ENCODE measurements around the gene KRTAP10-1. TPM values are rescaled to one million over a fixed set of nuclear protein-coding genes. Genes with fewer than 3 reads are reported as not detected.
A peak's percentile ranks its signal among the peaks of the same experiment; 100 is the strongest.

Gene KRTAP10-1
- total and polyA plus RNA-seq, 2 of the 13 experiments (the other 11 are each of a cell fraction or from before 2014, with no cell fraction given): not detected

- in situ Hi-C loops (cut with HindIII; ENCODE audit: extremely low pct_ligation_motif_present, low pct_unique_long_range_greater_than_20kb) (no loop called here), intact Hi-C loops (cut with micrococcal nuclease; ENCODE audit: unreplicated experiment) (no loop called here)
- no peak for DNase-seq (ENCODE audit: low spot score)
- CTCF ChIA-PET (ENCODE audit: low intra/inter-chr PET ratio, low total read pairs): no interaction called here
- no peak overlapping the region for H3K27ac ChIP-seq (ENCODE audit: extremely low read length, insufficient read depth, low read length)
- H3K79me2 ChIP-seq (ENCODE audit: insufficient read depth, low read length): no peaks in the 10 kb centered on the region
- no peak overlapping the region for H2AFZ ChIP-seq (ENCODE audit: low read length)
- TF ChIP-seq, protein P1, sequence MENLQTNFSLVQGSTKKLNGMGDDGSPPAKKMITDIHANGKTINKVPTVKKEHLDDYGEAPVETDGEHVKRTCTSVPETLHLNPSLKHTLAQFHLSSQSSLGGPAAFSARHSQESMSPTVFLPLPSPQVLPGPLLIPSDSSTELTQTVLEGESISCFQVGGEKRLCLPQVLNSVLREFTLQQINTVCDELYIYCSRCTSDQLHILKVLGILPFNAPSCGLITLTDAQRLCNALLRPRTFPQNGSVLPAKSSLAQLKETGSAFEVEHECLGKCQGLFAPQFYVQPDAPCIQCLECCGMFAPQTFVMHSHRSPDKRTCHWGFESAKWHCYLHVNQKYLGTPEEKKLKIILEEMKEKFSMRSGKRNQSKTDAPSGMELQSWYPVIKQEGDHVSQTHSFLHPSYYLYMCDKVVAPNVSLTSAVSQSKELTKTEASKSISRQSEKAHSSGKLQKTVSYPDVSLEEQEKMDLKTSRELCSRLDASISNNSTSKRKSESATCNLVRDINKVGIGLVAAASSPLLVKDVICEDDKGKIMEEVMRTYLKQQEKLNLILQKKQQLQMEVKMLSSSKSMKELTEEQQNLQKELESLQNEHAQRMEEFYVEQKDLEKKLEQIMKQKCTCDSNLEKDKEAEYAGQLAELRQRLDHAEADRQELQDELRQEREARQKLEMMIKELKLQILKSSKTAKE (CRISPR knock-in tag; IDR thresholded peaks at IDR 0.05; ENCODE audit: borderline replicate concordance): no peak
- TF ChIP-seq FOXA1 (IDR thresholded peaks at IDR 0.05) (0 out of 2 replicates have a peak, but pooled peaks have one; percentile 16), FOXA1 (CRISPR knock-in tag; IDR thresholded peaks at IDR 0.05) (no peak), ZNF446 (CRISPR knock-in tag; IDR thresholded peaks at IDR 0.05) (no peak)
- H3K9me3 ChIP-seq (ENCODE audit: low read length): no peaks in the 10 kb centered on the region
- H3K9ac ChIP-seq (ENCODE audit: insufficient read depth, low read depth, low read length): no peak overlapping the region
- peaks cover 14% of the 10 kb centered on the region for H3K4me1 ChIP-seq (ENCODE audit: insufficient read depth, low read length)
- no peaks in the 10 kb centered on the region for H4K20me1 ChIP-seq (ENCODE audit: insufficient read depth, low read length)
- no peak overlapping the region for H3K4me2 ChIP-seq (ENCODE audit: low read depth, low read length)
- WGBS (ENCODE audit: low lambda C conversion rate): 28% methylated on average over 3 of the region's 7 CpGs
- H3K27me3 ChIP-seq (ENCODE audit: control insufficient read depth in 1 of 2, insufficient read depth in 2 of 2, low read length in 2 of 2): peaks cover 0 to 14% of the 10 kb centered on the region in 2 experiments; a peak in 2 of 5 replicates
- ATAC-seq: no peak
- no peak for FAIRE-seq
- POLR2A ChIA-PET: no interaction called here
- H3K36me3 ChIP-seq (replicated peaks in 1 of 2; ENCODE audit: control insufficient read depth in 1 of 2, insufficient read depth in 2 of 2, low read length in 2 of 2): no peaks in the 10 kb centered on the region
- BruUV-seq (replicated peaks): no TSS peak
- no peak overlapping the region for H3K4me3 ChIP-seq (replicated peaks in 1 of 3; ENCODE audit: insufficient read depth in 1 of 3, low read depth in 2 of 3, low read length in 3 of 3)
Measured at GRCh38 chr21:44530221-44530902, 9.6 kb downstream of the KRTAP10-1 start.

GRCh38 chr21:44529503-44530125, 10.4 kb downstream of the KRTAP10-1 start:
- H3K4me2 ChIP-seq (ENCODE audit: low read depth, low read length): no peak overlapping the region
- peaks cover 21% of the 10 kb centered on the region for H3K4me1 ChIP-seq (ENCODE audit: insufficient read depth, low read length)
- whole genome bisulfite sequencing (ENCODE audit: low lambda C conversion rate): 32% methylated on average over 10 of the region's 23 CpGs
- no peaks in the 10 kb centered on the region for H3K36me3 ChIP-seq (replicated peaks in 1 of 2; ENCODE audit: control insufficient read depth in 1 of 2, insufficient read depth in 2 of 2, low read length in 2 of 2)
- H3K4me3 ChIP-seq (replicated peaks in 1 of 3; ENCODE audit: insufficient read depth in 1 of 3, low read depth in 2 of 3, low read length in 3 of 3): no peak overlapping the region
- no peak overlapping the region for H3K9ac ChIP-seq (ENCODE audit: insufficient read depth, low read depth, low read length)
- no peak for ATAC-seq
- CTCF ChIA-PET (ENCODE audit: low intra/inter-chr PET ratio, low total read pairs): no interaction called here
- no TSS peak for BruUV-seq (replicated peaks)
- in situ Hi-C loops (cut with HindIII; ENCODE audit: extremely low pct_ligation_motif_present, low pct_unique_long_range_greater_than_20kb): no loop called here
- no peak overlapping the region for H2AFZ ChIP-seq (ENCODE audit: low read length)
- H3K9me3 ChIP-seq (ENCODE audit: low read length): no peaks in the 10 kb centered on the region
- H3K27ac ChIP-seq (ENCODE audit: extremely low read length, insufficient read depth, low read length): no peak overlapping the region
- intact Hi-C loops (cut with micrococcal nuclease; ENCODE audit: unreplicated experiment): no loop called here
- no peak for FAIRE-seq
- peaks cover 0 to 14% of the 10 kb centered on the region in 2 experiments; a peak in 2 of 5 replicates for H3K27me3 ChIP-seq (ENCODE audit: control insufficient read depth in 1 of 2, insufficient read depth in 2 of 2, low read length in 2 of 2)
- no peaks in the 10 kb centered on the region for H3K79me2 ChIP-seq (ENCODE audit: insufficient read depth, low read length)
- no peaks in the 10 kb centered on the region for H4K20me1 ChIP-seq (ENCODE audit: insufficient read depth, low read length)
- DNase-seq (ENCODE audit: low spot score): no peak
- POLR2A ChIA-PET: no interaction called here
- TF ChIP-seq PHF21A (CRISPR knock-in tag; IDR thresholded peaks at IDR 0.05) (no peak), ZNF562 (CRISPR knock-in tag; IDR thresholded peaks at IDR 0.05; ENCODE audit: borderline replicate concordance) (no peak), ZNF264 (CRISPR knock-in tag; IDR thresholded peaks at IDR 0.05) (no peak), NAIF1 (CRISPR knock-in tag; IDR thresholded peaks at IDR 0.05; ENCODE audit: borderline replicate concordance) (no peak), E2F2 (CRISPR knock-in tag; IDR thresholded peaks at IDR 0.05; ENCODE audit: borderline replicate concordance) (no peak), ARID5B (CRISPR knock-in tag; IDR thresholded peaks at IDR 0.05) (no peak)

Measured in HepG2 (cell line).